ENCODE measurements around the gene HSD17B3.

DNA sequence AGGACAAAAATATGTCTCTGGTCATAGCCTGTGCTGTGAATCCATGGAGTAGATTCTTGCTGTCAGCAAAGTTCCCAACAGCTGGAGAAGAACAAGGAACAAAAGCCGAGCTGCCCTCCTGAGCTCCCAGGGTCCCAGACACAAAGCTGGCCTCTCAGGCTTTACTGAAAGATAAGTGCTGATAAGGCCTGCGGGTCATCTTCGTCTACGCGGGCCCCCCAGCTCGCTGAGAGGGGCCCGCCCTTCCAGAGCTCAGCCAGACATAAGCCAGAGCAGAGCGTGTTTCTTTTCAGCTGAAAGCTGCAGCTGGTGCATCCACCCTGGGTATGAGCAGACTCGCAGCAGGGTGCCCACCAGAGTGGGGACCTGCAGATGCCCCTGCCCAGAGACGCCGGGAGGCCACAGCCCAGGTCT is 84.7 kb downstream of the HSD17B3 start:
- TF ChIP-seq, protein P1, sequence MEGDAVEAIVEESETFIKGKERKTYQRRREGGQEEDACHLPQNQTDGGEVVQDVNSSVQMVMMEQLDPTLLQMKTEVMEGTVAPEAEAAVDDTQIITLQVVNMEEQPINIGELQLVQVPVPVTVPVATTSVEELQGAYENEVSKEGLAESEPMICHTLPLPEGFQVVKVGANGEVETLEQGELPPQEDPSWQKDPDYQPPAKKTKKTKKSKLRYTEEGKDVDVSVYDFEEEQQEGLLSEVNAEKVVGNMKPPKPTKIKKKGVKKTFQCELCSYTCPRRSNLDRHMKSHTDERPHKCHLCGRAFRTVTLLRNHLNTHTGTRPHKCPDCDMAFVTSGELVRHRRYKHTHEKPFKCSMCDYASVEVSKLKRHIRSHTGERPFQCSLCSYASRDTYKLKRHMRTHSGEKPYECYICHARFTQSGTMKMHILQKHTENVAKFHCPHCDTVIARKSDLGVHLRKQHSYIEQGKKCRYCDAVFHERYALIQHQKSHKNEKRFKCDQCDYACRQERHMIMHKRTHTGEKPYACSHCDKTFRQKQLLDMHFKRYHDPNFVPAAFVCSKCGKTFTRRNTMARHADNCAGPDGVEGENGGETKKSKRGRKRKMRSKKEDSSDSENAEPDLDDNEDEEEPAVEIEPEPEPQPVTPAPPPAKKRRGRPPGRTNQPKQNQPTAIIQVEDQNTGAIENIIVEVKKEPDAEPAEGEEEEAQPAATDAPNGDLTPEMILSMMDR (IDR thresholded peaks at IDR 0.05) = no peak
- TF ChIP-seq EZH2 (IDR thresholded peaks at IDR 0.05) = no peak
